WERI-Rb-1 (cell line): ENCODE data around the gene APAF1.

ENCODE experiments used
- DNase-seq: peaks from one replicate; pipeline ENCODE4 v3.0.0-alpha.2; 2020
- H3K27ac ChIP-seq: fragments of 250-450 bp; sonication (Bioruptor Pico); 2 replicates; pipeline ENCODE4 v1.5.1; 2020; ENCODE audit warnings: mild to moderate bottlenecking, moderate library complexity
- H3K27me3 ChIP-seq: fragments of 250-450 bp; sonication (Bioruptor Pico); 2 replicates; pipeline ENCODE4 v1.5.1; 2021; ENCODE audit warnings: mild to moderate bottlenecking, low read depth, moderate library complexity; ENCODE audit not compliant: insufficient read depth, severe bottlenecking
- H3K36me3 ChIP-seq: fragments of 250-450 bp; sonication (Bioruptor Pico); 2 replicates; pipeline ENCODE4 v1.5.1; 2020; ENCODE audit warnings: mild to moderate bottlenecking, moderate library complexity
- H3K4me3 ChIP-seq: 2 replicates; pipeline ENCODE4 v1.5.1; 2011; ENCODE audit warnings: low read depth, mild to moderate bottlenecking, control low read depth, low read length
- H3K9me3 ChIP-seq: fragments of 250-450 bp; sonication (Bioruptor Pico); 2 replicates; pipeline ENCODE4 v1.5.1; 2021; ENCODE audit warnings: mild to moderate bottlenecking, moderate library complexity; ENCODE audit not compliant: severe bottlenecking
- CTCF ChIP-seq: IDR thresholded peaks from 2 replicates; pipeline ENCODE4 v1.5.1; 2011; ENCODE audit warnings: low read depth, mild to moderate bottlenecking, control low read depth, inconsistent platforms, low read length

Gene APAF1

GRCh38 chr12:98678236-98678945 lies 33.3 kb downstream of the APAF1 start:
- H3K27me3 ChIP-seq: no peaks in the 10 kb centered on the region
- H3K27ac ChIP-seq: no peak overlapping the region
- peaks cover 61% of the 10 kb centered on the region for H3K36me3 ChIP-seq
- H3K9me3 ChIP-seq: no peaks in the 10 kb centered on the region
- no peak for DNase-seq
- no peak for TF ChIP-seq CTCF
- H3K4me3 ChIP-seq: no peak overlapping the region

- Histone ChIP-seq H3K36me3 (peaks cover 62% of the 10 kb centered on the region), H3K27ac (no peak overlapping the region), H3K4me3 (no peak overlapping the region), H3K27me3 (no peaks in the 10 kb centered on the region), H3K9me3 (no peaks in the 10 kb centered on the region)
- no peak for DNase-seq
- TF ChIP-seq CTCF: no peak
Observed at GRCh38 chr12:98678946-98679610, 34.0 kb downstream of the APAF1 start.

- no peak for TF ChIP-seq CTCF
- peaks cover 58% of the 10 kb centered on the region for H3K36me3 ChIP-seq
- H3K4me3 ChIP-seq: no peak overlapping the region
Observed at GRCh38 chr12:98679611-98680005, 34.5 kb downstream of the APAF1 start.

GRCh38 chr12:98684199-98684598 lies 39.1 kb downstream of the APAF1 start:
- no peaks in the 10 kb centered on the region for H3K9me3 ChIP-seq
- peaks cover 71% of the 10 kb centered on the region for H3K36me3 ChIP-seq
- no peak for DNase-seq
- H3K27ac ChIP-seq: no peak overlapping the region
- no peaks in the 10 kb centered on the region for H3K27me3 ChIP-seq
- H3K4me3 ChIP-seq: no peak overlapping the region
- no peak for TF ChIP-seq CTCF

More at GRCh38 chr12:98679611-98680005, 34.5 kb downstream of the APAF1 start:
- Histone ChIP-seq H3K9me3 (no peaks in the 10 kb centered on the region), H3K27me3 (no peaks in the 10 kb centered on the region), H3K27ac (no peak overlapping the region)
- DNase-seq: no peak

- Histone ChIP-seq H3K9me3 (no peaks in the 10 kb centered on the region), H3K4me3 (no peak overlapping the region), H3K27me3 (no peaks in the 10 kb centered on the region), H3K27ac (no peak overlapping the region), H3K36me3 (peaks cover 60% of the 10 kb centered on the region)
- no peak for DNase-seq
- no peak for TF ChIP-seq CTCF
Observed at GRCh38 chr12:98686603-98687002, 41.5 kb downstream of the APAF1 start.
